Measurements from ENCODE around the gene KRT73. TPM values are rescaled to one million over a fixed set of nuclear protein-coding genes. Genes with fewer than 3 reads are reported as not detected.

KRT73 gene
- total RNA-seq, 1 donor from 2014 or later = 0.77 TPM

DNA sequence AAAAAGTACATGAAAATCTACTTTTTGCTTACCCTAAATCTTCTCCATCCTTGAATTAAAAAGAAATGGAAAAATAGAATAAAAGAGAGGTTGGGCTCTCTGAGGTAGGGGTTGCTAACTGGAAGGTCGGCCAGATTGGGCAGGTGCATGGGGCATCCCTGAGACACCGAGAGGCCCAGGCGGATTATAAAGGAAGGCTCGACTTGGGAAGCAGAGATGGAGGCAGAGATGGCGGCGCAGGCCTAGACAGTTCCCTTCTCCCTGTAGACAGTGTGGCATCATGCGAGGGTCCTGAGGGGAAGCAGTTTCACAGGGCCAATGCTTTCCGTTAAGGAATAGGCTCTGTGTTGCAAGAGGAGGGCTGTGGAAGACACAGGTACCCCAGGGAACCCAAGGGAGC lies 41.0 kb downstream of the KRT73 start:
- H3K27ac Mint-ChIP-seq (ENCODE audit: unreplicated experiment) = no peak overlapping the region
- TF ChIP-seq, protein P1, sequence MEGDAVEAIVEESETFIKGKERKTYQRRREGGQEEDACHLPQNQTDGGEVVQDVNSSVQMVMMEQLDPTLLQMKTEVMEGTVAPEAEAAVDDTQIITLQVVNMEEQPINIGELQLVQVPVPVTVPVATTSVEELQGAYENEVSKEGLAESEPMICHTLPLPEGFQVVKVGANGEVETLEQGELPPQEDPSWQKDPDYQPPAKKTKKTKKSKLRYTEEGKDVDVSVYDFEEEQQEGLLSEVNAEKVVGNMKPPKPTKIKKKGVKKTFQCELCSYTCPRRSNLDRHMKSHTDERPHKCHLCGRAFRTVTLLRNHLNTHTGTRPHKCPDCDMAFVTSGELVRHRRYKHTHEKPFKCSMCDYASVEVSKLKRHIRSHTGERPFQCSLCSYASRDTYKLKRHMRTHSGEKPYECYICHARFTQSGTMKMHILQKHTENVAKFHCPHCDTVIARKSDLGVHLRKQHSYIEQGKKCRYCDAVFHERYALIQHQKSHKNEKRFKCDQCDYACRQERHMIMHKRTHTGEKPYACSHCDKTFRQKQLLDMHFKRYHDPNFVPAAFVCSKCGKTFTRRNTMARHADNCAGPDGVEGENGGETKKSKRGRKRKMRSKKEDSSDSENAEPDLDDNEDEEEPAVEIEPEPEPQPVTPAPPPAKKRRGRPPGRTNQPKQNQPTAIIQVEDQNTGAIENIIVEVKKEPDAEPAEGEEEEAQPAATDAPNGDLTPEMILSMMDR (IDR thresholded peaks at IDR 0.05; ENCODE audit: unreplicated experiment) = no peak
- H3K4me3 Mint-ChIP-seq (ENCODE audit: unreplicated experiment) = no peak overlapping the region
- H3K4me1 Mint-ChIP-seq (ENCODE audit: unreplicated experiment) = peaks cover 9% of the 10 kb centered on the region
- H3K9me3 Mint-ChIP-seq (ENCODE audit: unreplicated experiment) = no peaks in the 10 kb centered on the region
- no peaks in the 10 kb centered on the region for H3K36me3 Mint-ChIP-seq (ENCODE audit: low read depth, unreplicated experiment)
- no peak for DNase-seq (ENCODE audit: low spot score)
- peaks cover 2% of the 10 kb centered on the region for H3K27me3 Mint-ChIP-seq (ENCODE audit: unreplicated experiment)

DNA sequence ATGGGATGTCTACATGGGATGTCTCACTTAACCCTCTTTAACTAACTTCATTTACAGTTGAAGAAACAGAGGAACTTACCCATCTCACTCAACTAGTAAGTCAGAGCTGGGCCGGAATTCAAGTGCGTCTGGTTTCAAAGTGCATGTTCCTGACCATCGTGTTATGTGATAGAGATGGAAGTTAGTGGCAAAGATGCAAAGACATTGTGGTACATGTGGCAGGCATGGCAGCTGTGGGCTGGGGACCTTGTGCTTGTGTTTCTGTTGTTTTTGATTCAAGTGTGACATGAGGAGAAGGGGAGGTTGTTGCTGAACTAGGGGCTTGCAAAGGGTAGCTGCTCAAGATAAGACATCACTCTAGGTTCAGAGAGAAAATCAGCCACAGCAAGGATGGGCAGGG lies 42.4 kb downstream of the KRT73 start:
- H3K4me3 Mint-ChIP-seq (ENCODE audit: unreplicated experiment) = no peak overlapping the region
- H3K27ac Mint-ChIP-seq (ENCODE audit: unreplicated experiment) = no peak overlapping the region
- H3K36me3 Mint-ChIP-seq (ENCODE audit: low read depth, unreplicated experiment) = no peaks in the 10 kb centered on the region
- no peak for DNase-seq (ENCODE audit: low spot score)
- H3K27me3 Mint-ChIP-seq (ENCODE audit: unreplicated experiment) = peaks cover 5% of the 10 kb centered on the region
- TF ChIP-seq, protein P1 (IDR thresholded peaks at IDR 0.05; ENCODE audit: unreplicated experiment) = no peak
- H3K4me1 Mint-ChIP-seq (ENCODE audit: unreplicated experiment) = peaks cover 18% of the 10 kb centered on the region
- no peaks in the 10 kb centered on the region for H3K9me3 Mint-ChIP-seq (ENCODE audit: unreplicated experiment)

DNA sequence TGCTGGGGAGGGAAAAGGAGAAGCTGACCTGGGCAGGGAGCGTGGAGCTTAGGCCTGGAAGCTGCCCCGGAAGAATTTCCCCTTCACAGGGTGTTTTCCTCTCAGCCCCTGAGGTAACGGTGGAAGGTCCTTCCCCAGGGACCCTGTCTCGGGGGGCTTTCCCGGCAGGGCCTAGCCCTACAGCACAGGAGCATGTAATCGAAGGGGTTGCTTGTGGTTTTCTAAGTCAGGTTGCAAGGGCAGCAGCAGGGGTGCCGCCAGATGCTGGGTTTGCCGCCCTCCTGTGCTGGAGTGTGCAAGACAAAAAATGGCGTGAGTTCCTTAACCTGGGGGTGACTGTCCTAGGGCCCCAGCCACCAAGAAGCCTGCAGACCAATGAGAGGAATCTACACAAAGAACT lies 43.1 kb downstream of the KRT73 start:
- Mint-ChIP-seq H3K27ac (ENCODE audit: unreplicated experiment) (no peak overlapping the region), H3K4me3 (ENCODE audit: unreplicated experiment) (no peak overlapping the region), H3K27me3 (ENCODE audit: unreplicated experiment) (peaks cover 3% of the 10 kb centered on the region), H3K4me1 (ENCODE audit: unreplicated experiment) (peaks cover 16% of the 10 kb centered on the region), H3K9me3 (ENCODE audit: unreplicated experiment) (no peaks in the 10 kb centered on the region), H3K36me3 (ENCODE audit: low read depth, unreplicated experiment) (no peaks in the 10 kb centered on the region)
- TF ChIP-seq, protein P1 (IDR thresholded peaks at IDR 0.05; ENCODE audit: unreplicated experiment) = no peak
- DNase-seq (ENCODE audit: low spot score) = no peak

DNA sequence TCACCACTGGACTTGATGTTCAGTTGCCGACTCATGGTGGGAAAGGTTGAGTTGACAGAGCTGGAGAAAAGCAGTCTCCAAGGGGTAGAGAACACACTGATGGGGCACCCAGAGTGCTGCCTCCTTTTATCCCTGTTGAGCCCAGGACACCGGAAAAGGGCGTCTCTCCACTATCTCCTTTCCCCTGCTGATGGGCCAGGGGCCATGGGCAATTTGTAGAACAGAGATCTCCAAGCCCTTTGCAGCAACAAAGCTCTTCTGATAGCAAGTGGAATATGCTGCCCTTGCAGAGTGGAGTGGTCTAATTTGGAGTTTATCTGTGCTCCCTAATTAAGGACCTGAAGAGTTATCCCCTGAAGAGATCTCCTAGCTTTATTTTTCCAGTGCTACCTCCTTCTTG lies 44.6 kb downstream of the KRT73 start, which contains the start of gene KRT74:
TSS of gene KRT74 (minus strand) at position 101 of the 400 bp plus-strand sequence. CDS start at position 35, 66 bp downstream.
- TF ChIP-seq, protein P1 (IDR thresholded peaks at IDR 0.05; ENCODE audit: unreplicated experiment) = no peak
- no peaks in the 10 kb centered on the region for H3K36me3 Mint-ChIP-seq (ENCODE audit: low read depth, unreplicated experiment)
- peaks cover 3% of the 10 kb centered on the region for H3K27me3 Mint-ChIP-seq (ENCODE audit: unreplicated experiment)
- no peak within 1 kb of the TSS for H3K4me3 Mint-ChIP-seq (ENCODE audit: unreplicated experiment)
- no peak within 1 kb of the TSS for H3K27ac Mint-ChIP-seq (ENCODE audit: unreplicated experiment)
- no peak for DNase-seq (ENCODE audit: low spot score)
- peaks cover 12% of the 10 kb centered on the region for H3K4me1 Mint-ChIP-seq (ENCODE audit: unreplicated experiment)
- H3K9me3 Mint-ChIP-seq (ENCODE audit: unreplicated experiment) = no peaks in the 10 kb centered on the region

DNA sequence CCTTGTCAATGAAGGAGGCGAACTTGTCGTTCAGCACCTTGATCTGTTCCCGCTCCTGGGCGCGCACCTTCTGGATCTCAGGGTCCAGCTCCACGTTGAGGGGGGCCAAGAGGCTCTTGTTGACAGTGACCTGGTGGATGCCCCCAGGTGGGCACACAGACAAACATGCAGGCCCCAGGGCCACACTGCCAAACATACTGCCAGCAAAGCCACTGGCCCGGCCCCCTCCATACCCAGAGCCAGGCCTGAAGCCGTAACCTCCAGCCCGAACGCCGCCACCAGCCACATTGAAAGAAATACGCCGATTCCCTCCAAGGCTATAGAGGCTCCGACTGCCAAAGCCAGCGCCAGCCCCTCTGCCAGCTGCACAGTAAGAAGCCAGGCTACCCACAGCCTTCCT lies 45.1 kb downstream of the KRT73 start:
- peaks cover 12% of the 10 kb centered on the region for H3K4me1 Mint-ChIP-seq (ENCODE audit: unreplicated experiment)
- no peak overlapping the region for H3K4me3 Mint-ChIP-seq (ENCODE audit: unreplicated experiment)
- H3K27me3 Mint-ChIP-seq (ENCODE audit: unreplicated experiment) = peaks cover 7% of the 10 kb centered on the region
- no peaks in the 10 kb centered on the region for H3K9me3 Mint-ChIP-seq (ENCODE audit: unreplicated experiment)
- DNase-seq (ENCODE audit: low spot score) = no peak
- H3K36me3 Mint-ChIP-seq (ENCODE audit: low read depth, unreplicated experiment) = no peaks in the 10 kb centered on the region
- TF ChIP-seq, protein P1 (IDR thresholded peaks at IDR 0.05; ENCODE audit: unreplicated experiment) = no peak
- H3K27ac Mint-ChIP-seq (ENCODE audit: unreplicated experiment) = no peak overlapping the region
